Common myeloid progenitor, CD34-positive (primary cell): ENCODE results near the gene LSM10.

Experiments used
- CTCF ChIA-PET: fragments of 350-600 bp; sonication (Branson Sonifier 250); formaldehyde crosslinking; loops from one replicate; lab custom pipeline; 2021; ENCODE audit warnings: antibody characterized with exemption; lab: Charles Lee
- POLR2A ChIA-PET: fragments of 350-600 bp; sonication (Branson Sonifier 250); formaldehyde crosslinking; loops from one replicate; lab custom pipeline; 2021; ENCODE audit warnings: antibody characterized with exemption; lab: Charles Lee
- DNase-seq, 3 donors: peaks; one replicate each; pipeline versions ENCODE4 v3.0.0 to v3.0.0-alpha.2; 2013
- H3K27ac ChIP-seq, 2 experiments: 1 replicate in 1 of 2; 2 replicates in 1 of 2; pipeline ENCODE4 v1.7.0; 2013; ENCODE audit warnings: inconsistent platforms in 2 of 2, low read length in 2 of 2, mild to moderate bottlenecking in 2 of 2, low read depth in 1 of 2, moderate library complexity in 1 of 2; ENCODE audit not compliant: severe bottlenecking in 2 of 2, insufficient read depth in 1 of 2, poor library complexity in 1 of 2
- H3K27me3 ChIP-seq, 5 experiments: replicated peaks in 2 of 5; 1 replicate in 3 of 5; 2 replicates in 2 of 5; pipeline versions ENCODE4 v1.6.1 to v1.7.0; 2013; ENCODE audit warnings: low read length in 4 of 5, mild to moderate bottlenecking in 2 of 5, moderate library complexity in 2 of 5, inconsistent platforms in 1 of 5; ENCODE audit not compliant: insufficient read depth in 5 of 5, control insufficient read depth in 4 of 5
- H3K36me3 ChIP-seq, 4 experiments: 1 replicate in 2 of 4; 2 replicates in 2 of 4; pipeline versions ENCODE4 v1.6.1 to v1.7.0; 2013; ENCODE audit warnings: low read length in 3 of 4, control low read depth in 1 of 4, mild to moderate bottlenecking in 1 of 4; ENCODE audit not compliant: control insufficient read depth in 4 of 4, insufficient read depth in 4 of 4
- H3K4me1 ChIP-seq, 4 experiments: 1 replicate in 3 of 4; 2 replicates in 1 of 4; pipeline versions ENCODE4 v1.6.1 to v1.7.1; 2013; ENCODE audit warnings: low read length in 3 of 4, mild to moderate bottlenecking in 3 of 4, control low read depth in 1 of 4, inconsistent platforms in 1 of 4, moderate library complexity in 1 of 4; ENCODE audit not compliant: control insufficient read depth in 4 of 4, insufficient read depth in 4 of 4; ENCODE audit errors: control extremely low read depth in 1 of 4
- H3K4me3 ChIP-seq, 7 experiments: 1 replicate in 4 of 7; 2 replicates in 3 of 7; pipeline versions ENCODE4 v1.5.1 to v1.7.0; 2013; ENCODE audit warnings: mild to moderate bottlenecking in 7 of 7, low read length in 6 of 7, moderate library complexity in 6 of 7, inconsistent platforms in 2 of 7, low read depth in 2 of 7, control low read depth in 1 of 7; ENCODE audit not compliant: insufficient read depth in 4 of 7, control insufficient read depth in 1 of 7; ENCODE audit errors: extremely low read depth in 1 of 7
- H3K9me3 ChIP-seq, 5 experiments: 1 replicate in 4 of 5; 2 replicates in 1 of 5; pipeline versions ENCODE4 v1.6.1 to v1.7.1; 2013; ENCODE audit warnings: low read length in 4 of 5, mild to moderate bottlenecking in 2 of 5, inconsistent platforms in 1 of 5, low read depth in 1 of 5, moderate library complexity in 1 of 5; ENCODE audit not compliant: control insufficient read depth in 4 of 5, insufficient read depth in 2 of 5; ENCODE audit errors: control extremely low read depth in 1 of 5
- WGBS: methylation state at CpG from one replicate; pipeline ENCODE4 v1.1.5; 2013; ENCODE audit not compliant: insufficient coverage; 5-methylcytosine and 5-hydroxymethylcytosine counted together

LSM10 gene

DNA sequence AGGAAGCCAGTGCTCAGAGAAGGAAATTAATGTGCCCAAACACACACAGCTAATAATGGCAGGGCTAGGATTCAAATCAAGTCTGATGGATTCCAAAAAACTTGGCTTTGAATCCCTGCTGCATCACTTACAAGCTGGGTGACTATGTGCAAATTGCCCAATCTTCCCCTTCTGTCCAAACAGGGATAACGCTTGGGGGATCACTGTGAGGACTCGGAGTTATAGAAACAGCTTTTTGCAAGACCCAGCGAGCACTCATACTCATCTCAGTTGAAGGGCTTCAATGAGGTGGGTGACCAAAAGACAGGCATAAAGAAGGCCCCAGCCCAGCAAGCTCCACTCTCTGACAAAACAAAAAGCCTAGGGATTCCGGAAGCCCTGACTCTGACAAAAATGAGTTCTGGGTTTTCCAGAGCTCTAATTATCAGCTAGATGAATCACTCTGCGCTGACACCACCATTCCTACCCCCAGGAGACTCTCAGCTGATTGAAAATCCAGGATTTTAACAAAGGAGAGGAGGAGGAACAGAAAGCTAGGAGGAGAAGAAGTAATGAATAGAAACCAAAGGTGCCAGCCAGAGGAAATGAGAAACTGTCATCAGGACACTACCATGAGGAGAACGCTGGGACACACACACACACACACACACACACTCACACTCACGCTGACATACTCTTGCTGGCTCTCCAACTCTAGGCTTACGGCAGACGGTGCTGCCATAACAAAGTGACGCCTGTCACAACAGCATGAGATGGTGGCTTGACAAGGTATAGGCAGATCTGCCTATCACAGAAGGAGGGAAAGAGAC is 10.4 kb downstream of the LSM10 start:
- peak overlapping the region in 2 of 7 experiments; percentile 67 to 79 for H3K4me3 ChIP-seq
- peak in 1 of 3 donors; percentile 31 for DNase-seq
- no peaks in the 10 kb centered on the region for H3K9me3 ChIP-seq
- H3K36me3 ChIP-seq: peaks cover 4 to 26% (median 19%) of the 10 kb centered on the region in 4 experiments
- peaks cover 16 to 50% (median 37%) of the 10 kb centered on the region in 4 experiments for H3K4me1 ChIP-seq
- ChIA-PET POLR2A (interaction anchor here (0.7 to 3.2 kb wide), 4 partner anchors 9 to 231 kb away, joined by 4 to 20 read pairs (median 10); partner anchors contain the start of genes LSM10 and MAP7D1), CTCF (interaction anchor here (0.9 to 2.9 kb wide), 12 partner anchors 10 to 45 kb away, joined by 3 to 24 read pairs (median 8); partner anchors contain the start of gene LSM10)
- H3K27ac ChIP-seq: peak overlapping the region; percentile 95 to 99
- WGBS: 85% methylated on average over 7 of the region's 10 CpGs
- H3K27me3 ChIP-seq: no peaks in the 10 kb centered on the region

DNA sequence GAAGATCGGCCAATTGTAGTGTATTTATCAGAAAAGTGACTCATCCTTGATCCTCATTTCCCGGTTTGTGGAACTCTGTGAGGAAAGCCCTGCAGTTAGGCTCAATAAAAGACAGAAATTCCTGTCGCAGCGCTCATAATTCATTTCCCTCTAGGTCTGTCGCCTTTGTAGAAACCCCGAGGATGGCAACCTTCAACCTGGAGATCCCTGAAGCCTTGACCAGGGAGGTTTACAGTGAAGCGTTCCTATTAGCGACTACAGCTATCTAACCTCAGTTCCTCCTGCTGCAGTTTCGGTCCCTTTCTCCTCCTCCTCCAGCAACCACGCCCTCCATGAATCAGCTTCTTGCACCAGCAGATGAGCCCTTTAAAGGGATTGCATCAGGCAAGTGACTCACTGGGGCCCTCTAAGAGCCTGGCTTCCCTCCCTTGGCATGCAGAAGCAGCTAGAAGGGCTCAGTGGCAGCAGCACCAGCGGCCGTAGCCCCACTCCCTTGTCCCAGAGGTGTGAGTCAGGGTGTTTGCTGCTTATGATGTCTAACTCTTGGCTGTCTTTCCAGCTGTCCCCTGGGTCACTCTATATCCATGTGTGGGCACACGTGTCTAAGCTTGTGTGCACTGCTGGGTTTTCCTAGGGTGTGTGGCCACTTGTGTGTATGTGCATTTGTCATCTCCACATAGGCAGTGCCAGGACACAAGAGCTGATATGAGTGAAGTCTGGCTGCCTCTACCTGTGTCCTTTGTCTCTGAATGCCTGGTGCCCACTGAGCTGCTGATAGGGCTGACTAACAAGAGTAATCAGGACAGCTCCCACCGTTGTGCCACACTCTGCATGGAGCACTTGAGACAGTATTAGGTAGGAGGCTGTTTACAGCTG is 11.2 kb downstream of the LSM10 start:
- CTCF ChIA-PET: interaction anchor here (0.9 to 2.9 kb wide), 12 partner anchors 10 to 44 kb away, joined by 3 to 24 read pairs (median 8); partner anchors contain the start of gene LSM10

DNA sequence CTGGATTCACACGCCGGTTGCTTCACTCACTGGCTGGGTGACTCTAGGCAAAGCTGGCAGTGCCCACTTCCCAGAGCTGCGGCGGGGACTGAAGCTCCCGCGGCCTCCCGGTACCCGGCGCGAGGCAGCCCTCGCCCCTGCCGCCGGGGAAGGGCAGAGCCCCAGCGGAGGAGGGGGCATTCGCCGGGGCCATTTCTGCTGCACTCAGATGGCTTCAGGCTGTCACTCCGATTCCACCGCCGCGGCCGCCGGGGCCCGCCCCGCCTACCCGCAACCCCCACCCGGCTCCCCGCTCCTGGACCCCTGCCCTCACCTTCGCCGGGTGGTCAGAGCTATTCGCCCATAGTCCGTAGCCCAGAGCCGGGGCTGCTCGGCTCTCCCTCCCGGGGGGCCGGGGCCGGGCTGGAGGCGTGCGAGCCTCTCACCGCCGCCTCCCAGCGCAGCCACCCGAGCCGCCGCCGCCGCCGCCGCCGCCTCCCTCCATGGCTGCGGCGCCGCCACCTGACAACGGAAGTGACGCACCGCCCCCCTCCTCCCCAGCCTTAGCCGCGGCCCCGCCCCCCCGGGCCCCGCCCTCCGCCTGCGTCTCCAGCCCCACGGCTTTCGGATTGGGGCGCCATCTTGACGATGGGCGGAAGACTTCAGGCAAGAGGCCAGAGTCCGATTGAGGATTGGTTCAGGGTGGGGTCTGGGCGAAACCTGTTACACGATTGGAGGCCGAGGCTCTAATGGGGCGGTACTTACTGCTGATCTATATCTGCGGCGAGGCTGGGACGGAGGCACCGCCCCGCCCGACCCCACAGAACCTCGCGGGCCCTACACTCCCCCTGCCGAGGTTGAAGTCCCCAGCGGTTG is 12.1 kb downstream of the LSM10 start, which contains the start of gene STK40:
STK40 (minus strand) TSS at position 515 of the 855 bp plus-strand sequence. CDS start 24,592 bp downstream, outside the sequence.
- under 1% methylated on average over 44 of the region's 82 CpGs for WGBS
- CTCF ChIA-PET: interaction anchor here (0.6 to 2.9 kb wide), 13 partner anchors 11 to 286 kb away, joined by 3 to 24 read pairs (median 8); partner anchors contain the start of gene LSM10
- no peaks in the 10 kb centered on the region for H3K9me3 ChIP-seq
- peak within 1 kb of the TSS; percentile 79 to 96 (median 89) for H3K4me3 ChIP-seq
- POLR2A ChIA-PET: interaction anchor here (0.6 to 3.2 kb wide), 8 partner anchors 9 to 236 kb away, joined by 3 to 20 read pairs (median 6); partner anchors contain the start of genes LSM10, MAP7D1 and TRAPPC3
- peak; percentile 100 for DNase-seq
- H3K4me1 ChIP-seq: peaks cover 16 to 50% (median 37%) of the 10 kb centered on the region in 4 experiments
- no peaks in the 10 kb centered on the region for H3K27me3 ChIP-seq
- H3K27ac ChIP-seq: peak within 1 kb of the TSS; percentile 95 to 99
- H3K36me3 ChIP-seq: peaks cover 2 to 13% (median 9%) of the 10 kb centered on the region in 4 experiments

More for the DNA sequence above, 11.2 kb downstream of the LSM10 start:
- POLR2A ChIA-PET: interaction anchor here (0.6 to 3.2 kb wide), 9 partner anchors 10 to 237 kb away, joined by 3 to 20 read pairs (median 5); partner anchors contain the start of genes LSM10, MAP7D1 and TRAPPC3
- 6% methylated on average over 14 of the region's 14 CpGs for WGBS
- H3K9me3 ChIP-seq: no peaks in the 10 kb centered on the region
- peak; percentile 98 to 100 (median 99) for DNase-seq
- no peaks in the 10 kb centered on the region for H3K27me3 ChIP-seq
- peaks cover 2 to 20% (median 14%) of the 10 kb centered on the region in 4 experiments for H3K36me3 ChIP-seq
- H3K27ac ChIP-seq: peak overlapping the region; percentile 95 to 99
- H3K4me3 ChIP-seq: peak overlapping the region; percentile 29 to 79 (median 71)
- peaks cover 16 to 50% (median 37%) of the 10 kb centered on the region in 4 experiments for H3K4me1 ChIP-seq

DNA sequence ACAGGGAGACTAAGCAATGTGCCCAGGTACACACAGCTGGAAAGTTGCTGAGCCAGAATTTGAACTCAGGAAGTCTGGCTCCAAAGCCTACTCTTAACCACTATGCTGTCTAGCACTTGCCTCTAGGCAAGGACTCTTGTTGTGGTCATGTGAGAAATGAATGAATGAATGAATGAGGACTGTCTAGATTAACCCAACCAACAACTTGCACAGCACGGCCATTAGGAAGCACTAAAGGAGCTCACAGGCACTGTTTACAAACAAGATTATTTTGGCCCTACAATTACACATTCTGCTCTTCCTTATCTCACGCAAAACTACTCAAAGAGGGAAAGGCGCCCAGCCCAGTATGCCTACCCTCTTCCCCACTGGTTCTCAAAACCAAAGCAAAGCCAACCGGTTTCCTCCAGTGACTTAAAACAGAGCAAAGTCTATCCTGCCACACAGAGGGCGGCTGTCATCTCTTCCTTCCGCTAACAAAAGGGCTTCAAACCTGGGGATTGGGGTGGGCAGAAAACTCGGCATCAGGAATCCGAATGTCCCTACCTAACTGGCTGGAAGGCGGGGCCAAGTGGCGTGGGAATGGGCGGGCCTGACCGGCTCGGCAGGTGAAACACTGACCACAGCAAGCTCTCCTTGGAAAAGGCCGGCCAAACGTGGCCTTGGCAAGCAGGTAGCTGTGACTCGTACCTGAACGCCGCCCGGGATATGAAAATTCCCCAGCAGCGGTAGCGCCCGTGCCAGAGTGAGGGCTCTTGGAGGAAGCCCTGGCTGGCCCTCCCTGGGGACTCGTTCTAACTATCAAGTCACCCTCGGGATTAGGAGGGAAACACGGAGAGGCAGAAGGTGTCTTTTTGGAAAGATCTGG is 12.9 kb downstream of the LSM10 start:
- peak; percentile 54 to 77 (median 72) for DNase-seq
- Histone ChIP-seq H3K4me3 (peak overlapping the region; percentile 79 to 96 (median 89)), H3K27ac (peak overlapping the region; percentile 92 to 96), H3K36me3 (peaks cover 0 to 7% (median 5%) of the 10 kb centered on the region in 4 experiments), H3K4me1 (peaks cover 16 to 51% (median 39%) of the 10 kb centered on the region in 4 experiments), H3K27me3 (no peaks in the 10 kb centered on the region), H3K9me3 (no peaks in the 10 kb centered on the region)
- WGBS: under 1% methylated on average over 23 of the region's 25 CpGs
- CTCF ChIA-PET: interaction anchor here (0.6 to 2.9 kb wide), 7 partner anchors 12 to 285 kb away, joined by 3 to 15 read pairs (median 3); partner anchors contain the start of gene LSM10
- POLR2A ChIA-PET: interaction anchor here (0.9 to 2.7 kb wide), 4 partner anchors 8 to 18 kb away, joined by 3 to 20 read pairs (median 10); no protein-coding TSS in a partner anchor

DNA sequence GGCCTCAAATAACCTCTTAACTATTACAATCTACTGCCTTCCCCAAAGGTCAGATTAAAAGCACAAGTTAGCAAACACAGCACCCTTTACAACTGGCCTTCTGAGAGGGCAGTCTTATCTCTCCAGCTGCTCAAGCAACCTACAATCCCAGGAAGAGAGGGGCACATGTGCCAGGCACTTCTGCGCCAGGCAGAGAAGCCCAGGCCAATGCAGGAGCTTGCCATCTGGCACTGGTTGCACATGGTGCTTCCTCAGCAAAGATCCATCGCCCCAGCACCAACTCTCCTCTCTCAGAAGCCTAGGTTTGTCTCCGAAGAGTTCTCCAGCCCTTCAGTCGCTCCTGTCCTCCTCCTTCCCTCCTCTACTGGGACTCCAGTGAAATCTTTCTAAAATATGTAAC is 14.5 kb downstream of the LSM10 start:
- CTCF ChIA-PET: interaction anchor here (2.0 to 2.5 kb wide), 2 partner anchors 31 to 41 kb away, joined by 5 to 12 read pairs; no protein-coding TSS in a partner anchor
- POLR2A ChIA-PET: no interaction called here
- Histone ChIP-seq H3K4me3 (no peak overlapping the region), H3K27ac (peak overlapping the region in 1 of 2 experiments; percentile 96), H3K9me3 (no peaks in the 10 kb centered on the region), H3K36me3 (peaks cover 0 to 7% (median 3%) of the 10 kb centered on the region in 4 experiments), H3K27me3 (no peaks in the 10 kb centered on the region), H3K4me1 (peaks cover 19 to 61% (median 45%) of the 10 kb centered on the region in 4 experiments)
- DNase-seq: no peak
- WGBS: 94% methylated on average over 4 of the region's 4 CpGs
